Left kidney (tissue), 2 donors: Measurements from ENCODE around the gene PRKCZ. TPM values are rescaled to one million over a fixed set of nuclear protein-coding genes. Genes with fewer than 3 reads are reported as not detected.

Source experiments
- DNase-seq: peaks from one replicate; pipeline ENCODE4 v3.0.0-alpha.2; 2013
- polyA plus RNA-seq: library from polyadenylated mRNA; unstranded; fragments of 120-200 nt; gene quantifications from one replicate; pipeline ENCODE4 v1.2.1, GENCODE V29; 2013; ENCODE audit not compliant: insufficient read length

The PRKCZ gene
- polyA plus RNA-seq, 1 donor, result 29.7 TPM

DNA sequence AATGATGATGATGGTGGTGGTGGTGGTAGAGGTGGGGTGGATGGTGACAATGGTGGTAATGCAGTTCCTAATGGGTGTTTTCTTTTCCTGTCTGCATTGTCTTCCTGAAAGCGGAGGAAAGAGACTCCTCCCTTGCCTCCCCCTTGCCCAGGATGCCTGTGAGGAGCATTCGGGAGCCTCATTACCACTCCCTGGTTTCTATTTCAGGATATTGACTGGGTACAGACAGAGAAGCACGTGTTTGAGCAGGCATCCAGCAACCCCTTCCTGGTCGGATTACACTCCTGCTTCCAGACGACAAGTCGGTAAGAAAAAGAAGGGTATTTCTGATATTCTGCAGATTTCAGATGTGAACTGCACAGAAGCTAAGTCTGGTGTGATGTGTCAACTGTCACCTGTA, 105.6 kb downstream of the PRKCZ start:
- no peak for DNase-seq

DNA sequence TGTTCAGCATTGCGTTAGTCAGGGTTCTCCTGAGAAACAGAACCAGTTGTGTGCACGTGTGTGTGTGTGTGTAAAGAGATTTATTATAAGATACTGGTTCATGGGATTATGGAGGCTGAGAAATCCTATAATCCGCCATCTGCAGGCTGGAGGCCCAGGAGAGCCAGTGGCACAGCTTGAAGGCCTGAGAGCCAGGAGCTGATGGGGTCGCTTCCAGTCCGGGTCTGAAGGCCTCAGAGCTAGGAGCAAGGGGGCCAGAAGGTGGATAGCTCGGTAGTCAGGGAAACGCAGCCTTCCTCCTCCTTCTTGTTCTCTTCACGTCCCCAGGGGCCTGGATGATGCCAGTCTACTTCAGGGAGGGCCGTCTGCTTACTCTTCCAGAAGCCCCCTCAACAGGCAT, 106.7 kb downstream of the PRKCZ start:
- DNase-seq, result no peak

DNA sequence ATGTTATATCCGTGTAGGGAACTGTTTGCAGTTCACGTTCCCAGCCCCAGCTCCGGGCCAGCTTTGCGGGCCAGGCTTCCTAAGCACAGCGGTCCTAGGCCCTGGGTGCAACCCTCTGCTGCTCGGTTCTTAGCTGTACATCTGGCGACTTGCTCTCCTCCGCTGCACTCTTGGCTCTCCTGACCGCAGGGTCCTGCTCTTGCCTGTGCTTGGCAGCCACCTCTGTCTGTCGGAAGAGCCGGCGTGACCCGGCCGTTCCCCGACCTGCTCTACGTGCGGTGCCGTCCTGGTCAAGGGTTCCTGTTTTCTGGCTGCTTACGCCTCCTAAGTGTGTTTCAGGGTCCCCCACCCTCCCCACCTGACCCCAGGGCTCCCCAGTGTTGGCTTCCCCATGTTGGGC, 107.6 kb downstream of the PRKCZ start:
- DNase-seq, result no peak

DNA sequence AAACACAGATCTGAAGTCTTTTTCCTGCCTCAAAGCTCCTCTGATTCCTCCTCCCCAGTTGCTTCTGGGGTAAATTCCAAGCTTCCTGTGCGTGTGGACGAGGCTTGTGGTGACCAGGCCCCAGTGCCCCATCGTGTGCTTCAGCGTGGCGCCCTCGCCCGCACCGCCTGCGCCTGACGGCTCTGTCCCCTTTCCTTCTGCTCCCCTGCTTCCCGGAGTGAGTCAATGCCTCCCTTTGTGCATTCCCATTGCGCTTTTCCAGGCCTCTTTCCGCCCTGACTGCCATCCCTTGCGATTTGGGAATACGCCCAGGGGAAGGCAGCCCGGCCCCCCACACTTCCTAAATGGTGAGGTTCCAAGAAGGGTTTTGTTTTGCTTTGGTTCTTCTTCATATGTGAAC, 108.1 kb downstream of the PRKCZ start:
- DNase-seq, result no peak

DNA sequence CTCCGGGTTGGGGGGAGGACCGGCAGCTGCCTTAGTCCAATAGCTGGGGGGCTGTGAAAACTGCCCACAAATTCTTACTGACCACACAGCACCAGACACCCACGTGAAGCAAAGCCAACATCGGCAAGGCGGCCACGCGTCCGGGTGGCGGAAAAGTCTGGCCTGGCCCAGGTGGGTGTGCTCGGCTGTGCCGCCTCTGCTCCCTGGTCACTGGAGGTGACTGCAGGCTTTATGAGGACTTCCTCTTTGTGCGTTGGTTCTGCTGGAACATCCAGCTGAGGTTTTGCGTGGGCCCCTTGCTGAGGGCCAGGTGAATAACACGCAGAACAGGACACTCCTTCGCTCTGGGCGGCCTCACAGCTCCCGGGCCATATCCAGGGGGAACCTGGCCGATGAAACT, 108.9 kb downstream of the PRKCZ start:
- DNase-seq, result no peak

DNA sequence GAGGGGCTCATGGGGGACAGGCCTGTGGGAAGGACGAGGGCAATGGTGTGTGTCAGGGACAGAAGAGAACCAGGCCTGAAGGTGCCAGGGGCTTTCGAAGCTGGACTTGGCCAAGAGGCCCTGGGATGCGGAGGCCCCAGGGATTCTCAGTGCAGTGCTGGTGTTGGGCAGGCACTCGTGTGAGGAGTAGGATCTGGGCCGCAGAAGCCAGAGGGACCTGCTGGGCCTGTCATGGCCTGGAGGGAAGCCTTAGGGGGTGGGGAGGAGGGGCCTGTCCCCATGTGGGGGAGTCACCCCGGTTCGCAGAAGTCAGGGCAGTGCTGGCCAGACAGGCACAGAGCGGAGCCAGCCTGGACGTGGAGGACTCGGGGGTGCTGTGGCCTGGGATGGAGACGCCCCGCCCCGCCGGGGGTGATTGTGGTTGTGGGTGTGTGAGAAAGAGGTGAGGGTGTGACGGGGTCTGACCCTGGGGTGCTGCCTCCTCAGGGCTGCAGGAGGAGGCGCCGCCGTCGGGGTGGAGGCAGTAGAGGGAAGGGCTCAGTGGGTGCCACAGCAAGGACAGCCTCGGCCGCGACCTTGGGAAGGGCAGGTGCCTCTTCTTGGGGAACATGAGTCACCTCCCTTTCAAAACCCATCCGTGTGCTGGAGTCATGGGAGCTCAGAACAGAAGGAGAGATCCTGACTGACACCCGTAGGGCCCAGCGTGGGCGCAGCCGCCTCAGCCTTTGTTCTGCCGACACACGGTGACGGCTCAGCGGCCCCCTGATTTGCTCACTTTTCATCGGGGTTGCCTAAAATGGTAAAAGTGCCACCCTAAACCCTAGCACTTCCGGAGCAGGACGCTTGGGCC, 110.5 kb downstream of the PRKCZ start:
- DNase-seq, result no peak

DNA sequence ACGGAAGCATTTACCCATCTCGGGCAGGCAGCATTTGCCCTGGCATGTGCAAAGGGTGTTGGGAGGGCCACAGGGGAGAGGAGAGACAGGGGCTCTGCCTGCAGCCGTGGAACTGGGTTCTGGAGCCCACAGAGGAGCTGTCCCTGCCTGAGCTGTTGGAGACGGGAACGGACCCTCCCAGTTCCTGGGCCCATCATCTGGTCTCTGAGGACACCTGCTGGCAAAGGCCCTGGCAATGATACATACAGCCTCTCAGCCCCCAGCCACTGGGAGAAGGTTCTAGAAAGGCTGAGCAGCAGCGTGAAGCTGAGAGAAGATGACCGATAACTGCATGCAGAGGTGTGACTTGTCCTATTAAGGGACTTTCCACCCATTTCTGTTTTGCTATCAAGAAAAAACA, 113.0 kb downstream of the PRKCZ start:
- no peak for DNase-seq

DNA sequence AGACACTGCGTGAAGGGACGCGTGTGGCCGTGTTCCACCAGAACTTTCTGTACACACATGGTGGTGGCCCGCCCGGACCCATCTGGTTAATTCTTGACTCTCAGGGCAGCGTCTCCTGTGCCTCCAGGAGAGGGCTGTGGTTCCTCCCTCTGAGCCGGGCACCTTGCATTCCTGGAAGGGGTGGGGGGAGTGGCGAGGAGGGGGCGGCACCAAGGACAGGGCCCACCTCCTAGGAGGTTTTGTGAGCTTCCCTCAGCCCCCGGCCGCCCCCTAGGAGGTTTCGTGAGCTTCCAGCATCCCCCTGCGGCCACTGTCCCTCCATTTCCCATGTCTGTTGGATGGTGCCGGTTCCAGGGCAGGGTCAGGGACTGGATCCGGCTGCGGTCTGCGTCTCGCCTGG, 115.4 kb downstream of the PRKCZ start:
- no peak for DNase-seq

DNA sequence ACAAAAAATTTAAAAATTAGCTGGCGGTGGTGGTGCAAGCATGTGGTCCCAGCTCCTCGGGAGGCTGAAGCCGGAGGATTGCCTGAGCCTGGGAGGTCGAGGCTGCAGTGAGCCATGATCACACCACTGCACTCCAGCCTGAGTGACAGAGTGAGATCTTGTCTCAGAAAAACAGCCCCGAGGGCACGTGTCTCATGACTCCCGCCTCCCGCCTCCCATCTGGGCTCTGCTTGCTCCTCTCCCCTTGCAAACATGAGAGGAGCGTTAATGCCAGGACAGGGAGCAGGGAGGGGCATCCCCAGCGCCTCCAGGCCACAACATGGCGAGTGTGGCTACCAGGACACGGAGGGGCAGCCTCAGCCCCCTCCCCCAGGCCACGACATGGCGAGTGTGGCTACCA, 116.0 kb downstream of the PRKCZ start:
- no peak for DNase-seq

DNA sequence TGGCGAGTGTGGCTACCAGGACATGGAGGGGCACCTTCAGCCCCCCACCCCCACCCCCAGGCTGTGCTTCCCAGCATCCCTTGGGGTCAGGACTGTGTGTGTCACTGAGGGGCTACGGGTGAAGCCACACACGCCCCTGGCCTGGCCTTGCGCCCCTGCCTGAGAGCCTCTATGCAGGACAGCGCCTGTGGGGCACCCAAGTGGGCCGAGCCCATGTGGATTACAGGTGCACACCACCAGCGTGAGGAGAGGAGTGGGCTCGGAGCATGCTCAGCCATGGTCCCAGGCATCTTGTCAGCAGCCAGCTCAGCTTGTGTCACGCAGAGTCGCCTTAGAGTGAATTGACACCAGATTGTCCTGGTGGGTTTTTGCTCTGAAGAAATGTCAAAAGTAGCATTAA, 116.5 kb downstream of the PRKCZ start:
- no peak for DNase-seq

DNA sequence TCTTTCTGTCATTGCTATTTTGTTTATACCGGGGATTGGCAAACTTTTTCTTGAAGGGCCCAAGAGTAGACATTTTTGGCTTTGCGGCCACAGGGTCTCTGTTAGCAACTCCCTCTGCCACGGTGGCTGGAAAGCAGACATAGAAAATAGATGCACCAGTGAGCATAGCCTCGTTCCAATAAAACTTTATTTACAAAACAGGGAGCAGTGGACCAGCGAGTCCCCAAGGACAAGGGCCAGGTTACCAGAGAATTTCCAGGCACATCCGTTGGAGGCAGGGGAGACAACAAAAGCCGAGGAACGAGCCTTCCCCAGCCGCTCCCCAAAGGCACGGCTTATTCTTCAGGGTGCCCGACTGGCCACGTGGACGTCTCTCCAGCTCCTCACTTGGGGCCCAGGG, 117.9 kb downstream of the PRKCZ start:
- no peak for DNase-seq

DNA sequence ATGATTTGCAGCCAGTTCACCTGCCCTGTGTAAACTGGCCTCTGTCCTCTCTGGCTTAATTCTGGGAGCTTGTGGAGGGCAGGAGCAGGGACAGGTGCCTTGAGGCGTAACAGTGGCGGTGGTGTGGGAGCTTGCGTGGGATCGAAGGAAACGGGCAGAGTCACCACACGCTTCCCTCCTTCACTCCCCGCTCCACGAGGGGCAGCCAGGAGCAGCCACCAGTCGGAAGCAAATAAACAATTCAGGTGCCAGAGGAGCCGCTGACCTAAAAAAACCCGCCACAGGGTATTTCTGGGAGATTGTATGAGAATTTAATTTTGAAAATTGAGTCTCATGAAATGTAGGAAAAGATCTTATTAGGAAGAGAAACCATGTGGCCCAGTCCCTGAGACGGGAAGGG, 118.3 kb downstream of the PRKCZ start:
- no peak for DNase-seq

DNA sequence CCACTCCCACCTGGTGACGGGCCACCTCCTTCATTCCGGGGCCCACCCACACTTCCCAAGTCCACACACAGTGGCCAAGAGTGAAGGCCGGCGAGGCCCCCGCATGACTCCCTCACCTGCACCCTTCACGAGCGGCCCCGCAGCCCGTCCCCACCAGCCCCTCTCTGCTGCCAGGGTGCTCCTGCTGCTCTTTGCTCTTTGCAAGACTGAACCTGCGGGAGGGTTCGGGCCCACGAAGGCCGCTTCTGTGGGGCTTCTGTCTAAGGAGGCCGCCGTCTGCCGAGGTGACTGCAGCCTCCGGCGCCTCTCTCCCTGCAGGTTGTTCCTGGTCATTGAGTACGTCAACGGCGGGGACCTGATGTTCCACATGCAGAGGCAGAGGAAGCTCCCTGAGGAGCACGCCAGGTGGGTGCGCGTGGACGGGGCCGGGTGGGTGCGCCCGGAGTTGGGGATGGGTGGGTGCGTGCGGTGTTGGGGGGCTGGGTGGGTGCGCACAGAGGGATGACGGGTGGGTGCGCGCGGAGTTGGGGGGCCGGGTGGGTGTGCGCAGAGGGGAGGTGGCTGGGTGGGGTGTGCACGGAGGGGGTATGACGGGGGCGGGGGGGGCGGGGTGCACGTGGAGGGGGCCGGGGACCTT, 119.1 kb downstream of the PRKCZ start:
- no peak for DNase-seq

DNA sequence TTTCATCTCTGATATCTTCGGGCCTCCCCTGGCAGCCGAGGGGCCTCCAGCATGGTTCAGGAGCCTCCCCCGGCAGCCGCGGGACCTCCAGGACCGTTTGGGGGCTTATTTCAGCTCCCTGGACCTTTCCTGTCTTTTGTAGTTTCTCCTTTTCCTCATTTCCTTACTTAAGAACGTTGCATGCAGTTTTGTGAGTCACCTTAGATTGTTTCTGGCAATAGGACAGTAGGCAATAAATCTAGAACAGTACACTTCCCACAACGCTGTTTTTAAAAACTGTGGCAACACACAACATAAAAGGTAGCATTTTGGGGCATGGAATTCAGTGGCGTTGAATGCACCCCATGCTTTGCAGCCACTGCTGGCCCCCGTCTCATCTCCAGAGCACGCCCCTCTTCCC, 120.0 kb downstream of the PRKCZ start:
- DNase-seq, result no peak

DNA sequence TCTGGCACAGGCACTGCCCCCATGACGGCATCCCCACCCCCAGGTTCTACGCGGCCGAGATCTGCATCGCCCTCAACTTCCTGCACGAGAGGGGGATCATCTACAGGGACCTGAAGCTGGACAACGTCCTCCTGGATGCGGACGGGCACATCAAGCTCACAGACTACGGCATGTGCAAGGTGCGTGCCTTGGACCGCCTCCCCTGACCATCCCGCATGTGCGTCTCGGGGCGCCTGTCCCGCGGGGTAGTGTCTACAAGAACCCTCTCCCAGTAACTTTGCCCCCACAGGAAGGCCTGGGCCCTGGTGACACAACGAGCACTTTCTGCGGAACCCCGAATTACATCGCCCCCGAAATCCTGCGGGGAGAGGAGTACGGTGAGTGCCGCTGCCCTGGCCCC, 121.8 kb downstream of the PRKCZ start:
- DNase-seq, result no peak

DNA sequence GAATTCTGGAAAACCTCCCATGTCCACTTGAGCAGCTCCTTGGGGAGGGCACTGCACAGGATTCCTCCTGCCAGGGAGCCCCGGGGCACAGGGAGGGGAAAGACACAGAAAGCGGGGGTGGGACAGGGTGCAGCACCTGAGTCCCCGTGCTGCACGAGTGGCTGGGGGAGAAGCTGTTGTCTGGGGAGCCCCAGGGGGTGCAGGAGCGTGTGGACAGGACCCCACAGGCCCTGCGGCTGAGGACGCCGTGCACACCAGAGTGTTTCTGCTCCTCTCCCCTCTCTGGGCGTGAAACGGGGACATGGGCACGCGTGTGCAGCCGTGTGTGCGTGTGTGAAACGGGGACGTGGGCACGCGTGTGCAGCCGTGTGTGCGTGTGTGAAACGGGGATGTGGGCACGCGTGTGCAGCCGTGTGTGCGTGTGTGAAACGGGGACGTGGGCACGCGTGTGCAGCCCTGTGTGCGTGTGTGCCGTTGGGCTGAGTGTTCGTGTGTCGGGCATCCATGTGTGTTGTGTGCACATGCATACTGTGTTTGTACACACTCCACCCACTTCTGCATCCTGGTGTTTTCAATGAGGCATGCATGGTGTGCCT, 122.4 kb downstream of the PRKCZ start:
- DNase-seq, result no peak

DNA sequence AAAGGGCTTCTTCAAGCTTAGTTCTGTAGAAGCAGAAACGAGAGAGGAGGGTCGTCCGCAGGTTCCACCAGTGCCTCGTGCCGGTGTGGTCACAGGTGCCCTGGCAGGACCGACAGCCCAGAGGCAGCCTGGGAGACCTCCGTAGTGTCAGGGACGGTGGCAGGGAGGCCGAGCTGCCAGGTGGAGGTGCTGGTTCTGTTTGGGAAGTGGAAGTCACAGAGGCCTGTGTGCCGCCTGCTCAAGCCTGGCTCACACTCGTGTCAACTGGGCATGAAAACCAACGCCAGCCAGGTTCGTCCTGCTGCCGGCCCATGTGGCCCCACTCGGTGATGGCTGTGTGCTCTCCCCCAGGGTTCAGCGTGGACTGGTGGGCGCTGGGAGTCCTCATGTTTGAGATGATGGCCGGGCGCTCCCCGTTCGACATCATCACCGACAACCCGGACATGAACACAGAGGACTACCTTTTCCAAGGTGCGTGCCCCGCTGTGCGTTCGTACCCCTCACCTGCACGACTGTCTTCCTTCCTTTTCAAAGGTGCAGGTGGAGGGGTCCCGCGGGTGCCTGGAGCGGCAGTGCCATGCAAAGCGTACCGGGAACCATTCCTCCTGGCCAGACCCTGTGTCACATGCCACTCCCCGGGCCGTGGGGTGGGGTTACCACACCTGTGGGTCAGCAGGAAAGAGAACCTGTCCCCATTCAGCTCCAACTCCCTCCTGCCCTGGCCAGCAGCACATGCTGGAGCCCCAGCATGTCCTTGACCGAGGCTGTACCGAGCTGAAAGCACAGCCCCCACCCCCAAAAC, 123.5 kb downstream of the PRKCZ start:
- DNase-seq, result no peak

DNA sequence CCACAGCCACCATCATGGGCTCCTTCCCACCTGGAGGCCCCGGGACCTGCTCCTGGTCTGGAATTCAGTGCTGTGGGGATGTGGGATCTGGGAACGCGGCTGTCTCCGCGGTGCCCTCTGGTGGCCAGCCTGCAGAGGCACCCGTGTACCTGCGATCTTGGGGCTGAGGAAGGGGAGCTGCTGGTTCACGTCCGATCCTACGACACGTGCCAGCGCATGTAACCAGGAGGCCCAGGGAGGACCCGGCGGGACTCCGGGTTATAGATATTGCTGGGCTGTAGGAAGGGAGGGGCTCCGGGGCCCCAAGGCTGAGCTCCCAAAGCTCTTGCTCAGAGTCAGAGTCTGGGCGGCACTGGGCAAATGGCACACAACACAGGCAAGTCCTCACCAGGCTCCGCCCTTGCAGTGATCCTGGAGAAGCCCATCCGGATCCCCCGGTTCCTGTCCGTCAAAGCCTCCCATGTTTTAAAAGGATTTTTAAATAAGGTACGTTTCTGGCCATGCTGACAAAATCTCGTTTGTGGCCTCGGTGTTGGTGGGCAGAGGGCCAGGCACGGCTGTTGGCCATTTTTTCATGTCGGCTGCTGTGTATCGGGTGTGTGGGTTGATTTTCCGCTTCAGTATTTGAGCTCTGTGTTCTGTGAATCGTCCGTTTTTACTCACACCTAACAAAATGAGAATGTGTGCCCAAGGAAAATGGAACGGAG, 124.3 kb downstream of the PRKCZ start:
- DNase-seq, result peak; percentile 46

DNA sequence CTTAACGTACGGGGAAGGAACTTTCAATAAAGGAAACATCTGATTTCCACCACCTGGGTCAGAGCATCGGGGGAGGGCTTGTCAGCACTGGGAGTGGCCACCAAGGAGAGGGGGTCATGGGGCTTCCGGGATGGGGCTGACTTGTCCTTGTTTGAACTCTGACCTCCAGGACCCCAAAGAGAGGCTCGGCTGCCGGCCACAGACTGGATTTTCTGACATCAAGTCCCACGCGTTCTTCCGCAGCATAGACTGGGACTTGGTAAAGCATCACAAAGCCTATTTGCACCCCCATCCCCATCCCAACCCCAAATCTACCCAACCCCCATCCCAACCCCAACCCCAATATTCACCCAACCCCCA, 124.8 kb downstream of the PRKCZ start:
- no peak for DNase-seq

DNA sequence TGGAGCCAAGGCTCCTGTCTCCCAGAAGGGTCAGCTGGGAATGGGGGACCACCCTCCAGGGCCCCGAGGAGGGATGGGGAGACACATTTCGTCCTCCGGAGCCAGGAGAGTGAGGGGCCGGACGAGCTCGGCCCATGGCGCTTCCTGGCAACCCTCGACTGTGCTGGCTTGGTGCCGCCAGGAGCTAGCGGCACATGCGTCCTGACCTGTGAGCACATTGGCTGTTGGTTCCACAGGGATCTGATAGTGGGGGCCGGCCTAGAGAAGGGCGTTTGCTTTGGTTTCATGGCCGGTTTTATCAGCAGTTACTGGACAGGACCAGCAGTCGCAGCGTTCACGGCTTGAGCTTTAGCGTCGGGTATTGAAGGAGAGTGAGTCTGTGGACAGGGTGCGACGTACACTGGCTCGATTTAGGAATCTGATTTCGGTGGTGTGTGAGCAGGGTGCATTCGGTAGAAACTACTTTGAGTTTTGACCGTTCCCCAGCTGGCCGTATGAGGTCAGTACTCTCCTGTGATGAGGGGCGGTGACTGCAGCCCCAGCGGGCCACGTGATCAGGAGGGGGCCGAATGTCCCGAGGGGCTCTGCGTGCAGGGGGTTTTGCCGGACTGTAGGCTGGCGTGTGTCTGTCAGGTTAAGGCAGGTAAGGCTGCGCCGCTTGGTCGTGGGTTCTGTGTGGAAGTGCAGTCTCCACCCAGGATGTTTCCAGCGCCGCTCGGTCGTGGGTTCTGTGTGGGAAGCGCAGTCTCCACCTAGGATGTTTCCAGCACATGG, 125.7 kb downstream of the PRKCZ start:
- no peak for DNase-seq

DNA sequence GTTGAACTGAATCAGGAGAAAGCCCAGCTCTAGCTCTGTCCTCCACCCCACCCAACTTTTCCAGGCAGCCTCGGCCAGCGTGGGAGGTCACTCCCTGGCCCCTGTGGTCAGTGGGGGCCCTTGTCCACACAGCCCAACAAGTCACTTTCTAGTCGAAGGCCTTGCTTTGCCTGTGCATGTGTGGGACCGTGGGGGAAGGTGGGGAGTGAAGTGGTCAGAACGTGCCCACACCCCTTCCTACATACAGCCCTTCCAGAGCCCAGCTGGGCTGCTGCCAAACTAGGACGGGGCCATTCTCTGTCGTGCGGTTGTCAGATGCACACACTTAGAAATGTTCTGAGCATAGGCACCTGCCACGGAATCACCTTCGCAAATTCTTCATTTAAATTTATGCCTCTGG, 126.4 kb downstream of the PRKCZ start:
- no peak for DNase-seq
